ENCODE data around the gene NEIL3. TPM values are rescaled to one million over a fixed set of nuclear protein-coding genes. Genes with fewer than 3 reads are reported as not detected.

NEIL3 gene
- total and polyA plus RNA-seq, 9 of the 15 experiments (the other 6 are each of a cell fraction or from before 2014, with no cell fraction given), result 2.7 to 23.3 (median 12.9) TPM

- Histone ChIP-seq H3K27me3 (ENCODE audit: control insufficient read depth in 2 of 2, insufficient read depth in 2 of 2, low read length in 2 of 2) (no peaks in the 10 kb centered on the region), H3K9ac (ENCODE audit: insufficient read depth in 1 of 2, low read depth in 2 of 2, low read length in 2 of 2) (no peak overlapping the region), H4K20me1 (replicated peaks; ENCODE audit: control insufficient read depth, insufficient read depth, low read length) (no peaks in the 10 kb centered on the region), H3K79me2 (ENCODE audit: control insufficient read depth, insufficient read depth, low read length) (no peaks in the 10 kb centered on the region), H3K4me3 (no peak overlapping the region), H2AFZ (ENCODE audit: low read depth, low read length) (no peak overlapping the region; the same call in 1 of the 2 replicates), H3K9me1 (ENCODE audit: control insufficient read depth, insufficient read depth, low read length) (no peaks in the 10 kb centered on the region), H3K27ac (ENCODE audit: extremely low read depth, low read depth, low read length) (no peak overlapping the region), H3K9me3 (replicated peaks; ENCODE audit: control insufficient read depth, insufficient read depth, low read depth, low read length) (no peaks in the 10 kb centered on the region; the same call in 1 of the 2 replicates), H3K4me2 (ENCODE audit: insufficient read depth, low read length) (no peak overlapping the region), H3K36me3 (ENCODE audit: control insufficient read depth, insufficient read depth, low read length) (no peaks in the 10 kb centered on the region), H3K4me1 (replicated peaks in 1 of 2; ENCODE audit: control insufficient read depth in 2 of 2, insufficient read depth in 2 of 2, low read length in 2 of 2) (no peaks in the 10 kb centered on the region)
- ChIA-PET POLR2A (interaction anchor here (0.6 to 1.0 kb wide), 2 partner anchors 17 to 18 kb away, joined by 3 read pairs; no protein-coding TSS in a partner anchor), CTCF (ENCODE audit: low intra/inter-chr PET ratio) (no interaction called here)
- intact Hi-C loops (cut with micrococcal nuclease) (no loop called here), in situ Hi-C loops (cut with MboI) (no loop called here)
- BruUV-seq (replicated peaks), result no TSS peak
- ATAC-seq (no peak), DNase-seq (ENCODE audit: extremely low read depth in 1 of 4, low spot score in 3 of 4) (no peak), FAIRE-seq (no peak)
- 2% methylated on average over 5 of the region's 5 CpGs for WGBS (ENCODE audit: insufficient coverage, low coverage, missing lambda C conversion rate)
- no peak for TF ChIP-seq HEY1 (CRISPR knock-in tag; IDR thresholded peaks at IDR 0.05; ENCODE audit: borderline replicate concordance)
- TF ChIP-seq NONO (IDR thresholded peaks at IDR 0.05; ENCODE audit: low read depth in 2 of 2, low read length in 1 of 2), result no peak
- TF ChIP-seq RFX1 (IDR thresholded peaks at IDR 0.05), result no peak
- no peak for TF ChIP-seq SNIP1 (IDR thresholded peaks at IDR 0.05; ENCODE audit: low read depth)
- no peak for TF ChIP-seq ZFP36 (IDR thresholded peaks at IDR 0.05; ENCODE audit: low read depth, low read length, partially characterized antibody)
- TF ChIP-seq CHD4 (IDR thresholded peaks at IDR 0.05; ENCODE audit: insufficient read depth, insufficient replicate concordance, low read depth, low read length, poor library complexity, severe bottlenecking), result no peak
- no peak for TF ChIP-seq PBX2 (CRISPR knock-in tag; IDR thresholded peaks at IDR 0.05; ENCODE audit: low read depth)
- no peak for TF ChIP-seq PBX2 (tag; conservative IDR thresholded peaks at IDR 0.05; ENCODE audit: low read depth)
- no peak for TF ChIP-seq CC2D1A (IDR thresholded peaks at IDR 0.05)
- TF ChIP-seq ZNF444 (CRISPR knock-in tag; IDR thresholded peaks at IDR 0.05), result no peak
- TF ChIP-seq EWSR1 (IDR thresholded peaks at IDR 0.05; ENCODE audit: borderline replicate concordance, low read depth, partially characterized antibody), result no peak
- no peak for TF ChIP-seq TSHZ1 (CRISPR knock-in tag; IDR thresholded peaks at IDR 0.05)
- TF ChIP-seq OTX1 (CRISPR knock-in tag; IDR thresholded peaks at IDR 0.05), result no peak
- TF ChIP-seq KDM2B (CRISPR knock-in tag; IDR thresholded peaks at IDR 0.05), result no peak
- TF ChIP-seq ZNF780A (CRISPR knock-in tag; IDR thresholded peaks at IDR 0.05), result no peak
These were observed 16.3 kb upstream of the NEIL3 start for GRCh38 chr4:177293208-177294033.
